ENCODE measurements around the gene GLA. TPM values are rescaled to one million over a fixed set of nuclear protein-coding genes. Genes with fewer than 3 reads are reported as not detected.

Gene GLA
- total RNA-seq, 1 experiment from 2014 or later: 41.9 TPM

DNA sequence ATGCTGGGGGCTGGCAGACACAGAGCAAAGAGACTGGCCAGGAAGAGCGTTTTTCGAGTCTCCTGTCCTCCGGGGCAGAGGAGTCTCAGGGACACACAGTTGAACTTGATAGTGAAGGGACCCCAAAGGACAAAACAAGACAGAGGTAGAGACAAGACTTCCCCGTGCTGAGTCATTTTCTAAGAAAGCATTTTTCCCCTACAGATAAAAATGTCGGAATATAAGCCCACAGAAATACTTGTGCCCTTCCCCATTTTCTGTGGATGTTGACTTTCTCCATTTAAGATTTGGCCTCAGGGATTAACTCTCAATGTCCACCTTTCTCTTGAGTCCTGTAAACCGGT, 21.2 kb downstream of the GLA start:
- no peak overlapping the region for H3K27ac Mint-ChIP-seq
- Histone ChIP-seq H3K9ac (ENCODE audit: extremely low read depth, insufficient read length, low read length) (no peak overlapping the region), H2BK15ac (ENCODE audit: low read depth, low read length) (no peak overlapping the region), H2BK5ac (ENCODE audit: insufficient read length, low read length) (no peak overlapping the region), H3K4me1 (ENCODE audit: insufficient read depth, low read length) (no peaks in the 10 kb centered on the region; the same call in 1 of the 2 replicates), H3K23ac (ENCODE audit: insufficient read length, low read depth, low read length) (no peak overlapping the region), H3K56ac (ENCODE audit: insufficient read length, low read depth, low read length) (no peak overlapping the region), H4K91ac (ENCODE audit: insufficient read length, low read depth, low read length) (no peak overlapping the region), H3K27me3 (ENCODE audit: insufficient read depth, low read length) (no peaks in the 10 kb centered on the region), H3K4me2 (ENCODE audit: insufficient read depth, insufficient read length, low read length) (no peak overlapping the region), H3K9me3 (ENCODE audit: control insufficient read depth, low read depth, low read length) (peaks cover 40% of the 10 kb centered on the region), H3K23me2 (ENCODE audit: insufficient read length, low read depth, low read length, poor library complexity, severe bottlenecking) (no peaks in the 10 kb centered on the region), H3K27ac (ENCODE audit: insufficient read length, low read depth, low read length) (no peak overlapping the region), H4K5ac (ENCODE audit: insufficient read length, low read depth, low read length) (no peak overlapping the region), H3T11ph (ENCODE audit: low read length) (no peak overlapping the region), H3K79me1 (ENCODE audit: insufficient read depth, low read depth, low read length, poor library complexity, severe bottlenecking) (no peaks in the 10 kb centered on the region), H2BK12ac (ENCODE audit: insufficient read length, low read depth, low read length) (no peak overlapping the region), H4K8ac (replicated peaks; ENCODE audit: insufficient read length, low read depth, low read length) (no peak overlapping the region), H3K4ac (ENCODE audit: low read depth, low read length) (no peak overlapping the region), H2BK120ac (ENCODE audit: low read depth, low read length, poor library complexity, severe bottlenecking) (no peak overlapping the region), H3K14ac (ENCODE audit: insufficient read depth, low read length) (no peak overlapping the region), H2AK5ac (ENCODE audit: insufficient read length, low read length) (no peak overlapping the region), H3K18ac (ENCODE audit: insufficient read length, low read depth, low read length) (no peak overlapping the region), H2BK20ac (ENCODE audit: low read depth, low read length, poor library complexity, severe bottlenecking) (no peak overlapping the region), H2AFZ (ENCODE audit: low read length) (no peak overlapping the region), H4K20me1 (ENCODE audit: control insufficient read depth, insufficient read depth, insufficient read length) (no peaks in the 10 kb centered on the region), H3K79me2 (ENCODE audit: insufficient read depth, low read length) (no peaks in the 10 kb centered on the region)
- TF ChIP-seq, protein P1, sequence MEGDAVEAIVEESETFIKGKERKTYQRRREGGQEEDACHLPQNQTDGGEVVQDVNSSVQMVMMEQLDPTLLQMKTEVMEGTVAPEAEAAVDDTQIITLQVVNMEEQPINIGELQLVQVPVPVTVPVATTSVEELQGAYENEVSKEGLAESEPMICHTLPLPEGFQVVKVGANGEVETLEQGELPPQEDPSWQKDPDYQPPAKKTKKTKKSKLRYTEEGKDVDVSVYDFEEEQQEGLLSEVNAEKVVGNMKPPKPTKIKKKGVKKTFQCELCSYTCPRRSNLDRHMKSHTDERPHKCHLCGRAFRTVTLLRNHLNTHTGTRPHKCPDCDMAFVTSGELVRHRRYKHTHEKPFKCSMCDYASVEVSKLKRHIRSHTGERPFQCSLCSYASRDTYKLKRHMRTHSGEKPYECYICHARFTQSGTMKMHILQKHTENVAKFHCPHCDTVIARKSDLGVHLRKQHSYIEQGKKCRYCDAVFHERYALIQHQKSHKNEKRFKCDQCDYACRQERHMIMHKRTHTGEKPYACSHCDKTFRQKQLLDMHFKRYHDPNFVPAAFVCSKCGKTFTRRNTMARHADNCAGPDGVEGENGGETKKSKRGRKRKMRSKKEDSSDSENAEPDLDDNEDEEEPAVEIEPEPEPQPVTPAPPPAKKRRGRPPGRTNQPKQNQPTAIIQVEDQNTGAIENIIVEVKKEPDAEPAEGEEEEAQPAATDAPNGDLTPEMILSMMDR (conservative IDR thresholded peaks at IDR 0.05): no peak
- no peaks in the 10 kb centered on the region; the same call in 1 of the 2 replicates for H3K27me3 Mint-ChIP-seq (ENCODE audit: low read depth)
- peaks cover 7 to 13% of the 10 kb centered on the region in 2 experiments for H3K4me1 Mint-ChIP-seq
- no peak overlapping the region for H3K4me3 Mint-ChIP-seq
- no CpG with 5 or more reads among the region's 6 CpGs for WGBS (ENCODE audit: extremely low coverage, insufficient read length, low lambda C conversion rate)
- H3K36me3 Mint-ChIP-seq (ENCODE audit: insufficient read depth in 1 of 3, low read depth in 3 of 3): peaks cover 5 to 8% (median 7%) of the 10 kb centered on the region in 3 experiments
- DNase-seq: no peak
- H3K9me3 Mint-ChIP-seq: peaks cover 52 to 59% of the 10 kb centered on the region in 2 experiments

All from H9 (cell line).